WERI-Rb-1 (cell line): ENCODE measurements around the gene MTM1.

Experiments used
- DNase-seq: peaks from one replicate; pipeline ENCODE4 v3.0.0-alpha.2; 2020
- H3K27ac ChIP-seq: fragments of 250-450 bp; sonication (Bioruptor Pico); 2 replicates; pipeline ENCODE4 v1.5.1; 2020; ENCODE audit warnings: mild to moderate bottlenecking, moderate library complexity
- H3K27me3 ChIP-seq: fragments of 250-450 bp; sonication (Bioruptor Pico); 2 replicates; pipeline ENCODE4 v1.5.1; 2021; ENCODE audit warnings: mild to moderate bottlenecking, low read depth, moderate library complexity; ENCODE audit not compliant: insufficient read depth, severe bottlenecking
- H3K36me3 ChIP-seq: fragments of 250-450 bp; sonication (Bioruptor Pico); 2 replicates; pipeline ENCODE4 v1.5.1; 2020; ENCODE audit warnings: mild to moderate bottlenecking, moderate library complexity
- H3K4me3 ChIP-seq: 2 replicates; pipeline ENCODE4 v1.5.1; 2011; ENCODE audit warnings: low read depth, mild to moderate bottlenecking, control low read depth, low read length
- H3K9me3 ChIP-seq: fragments of 250-450 bp; sonication (Bioruptor Pico); 2 replicates; pipeline ENCODE4 v1.5.1; 2021; ENCODE audit warnings: mild to moderate bottlenecking, moderate library complexity; ENCODE audit not compliant: severe bottlenecking
- CTCF ChIP-seq: IDR thresholded peaks from 2 replicates; pipeline ENCODE4 v1.5.1; 2011; ENCODE audit warnings: low read depth, mild to moderate bottlenecking, control low read depth, inconsistent platforms, low read length

Gene MTM1

GRCh38 chrX:150693725-150694574 lies 125.5 kb downstream of the MTM1 start:
- H3K9me3 ChIP-seq, result no peaks in the 10 kb centered on the region
- H3K27me3 ChIP-seq, result peaks cover 12% of the 10 kb centered on the region
- H3K36me3 ChIP-seq, result peaks cover 28% of the 10 kb centered on the region
- H3K27ac ChIP-seq, result peak overlapping the region; percentile 35
- TF ChIP-seq CTCF, result no peak
- peak overlapping the region; percentile 66 for H3K4me3 ChIP-seq
- DNase-seq, result peak; percentile 94

GRCh38 chrX:150694738-150695410 lies 126.5 kb downstream of the MTM1 start:
- peaks cover 12% of the 10 kb centered on the region for H3K27me3 ChIP-seq
- TF ChIP-seq CTCF, result no peak
- peaks cover 32% of the 10 kb centered on the region for H3K36me3 ChIP-seq
- DNase-seq, result no peak
- no peak overlapping the region for H3K4me3 ChIP-seq
- no peaks in the 10 kb centered on the region for H3K9me3 ChIP-seq
- H3K27ac ChIP-seq, result no peak overlapping the region

- Histone ChIP-seq H3K27me3 (peaks cover 9% of the 10 kb centered on the region), H3K4me3 (no peak overlapping the region), H3K27ac (no peak overlapping the region), H3K9me3 (no peaks in the 10 kb centered on the region), H3K36me3 (peaks cover 41% of the 10 kb centered on the region)
- DNase-seq, result no peak
- TF ChIP-seq CTCF, result no peak
These were observed 127.9 kb downstream of the MTM1 start for GRCh38 chrX:150696331-150696730.

- DNase-seq, result no peak
- no peak overlapping the region for H3K4me3 ChIP-seq
- H3K27me3 ChIP-seq, result peaks cover 9% of the 10 kb centered on the region
- peaks cover 45% of the 10 kb centered on the region for H3K36me3 ChIP-seq
- H3K9me3 ChIP-seq, result no peaks in the 10 kb centered on the region
- TF ChIP-seq CTCF, result no peak
- no peak overlapping the region for H3K27ac ChIP-seq
These were observed 128.4 kb downstream of the MTM1 start for GRCh38 chrX:150696866-150697265.

- Histone ChIP-seq H3K9me3 (no peaks in the 10 kb centered on the region), H3K27ac (no peak overlapping the region), H3K27me3 (peaks cover 6% of the 10 kb centered on the region), H3K36me3 (peaks cover 45% of the 10 kb centered on the region), H3K4me3 (no peak overlapping the region)
- no peak for TF ChIP-seq CTCF
- no peak for DNase-seq
These were observed 129.2 kb downstream of the MTM1 start for GRCh38 chrX:150697641-150698040.
